Lung (tissue), 12 donors: Measurements from ENCODE around the gene GSE1. TPM values are rescaled to one million over a fixed set of nuclear protein-coding genes. Genes with fewer than 3 reads are reported as not detected.

Experiments used
- ATAC-seq: fragments of 200-7000 bp; cut with Tn5 transposase; one replicate; pipeline ENCODE4 v1.9.1; 2020; ENCODE audit warnings: moderate number of reproducible peaks; ENCODE audit not compliant: insufficient read depth, low FRiP score
- DNase-seq, 3 donors: peaks; one replicate each; pipeline ENCODE4 v3.0.0-alpha.2; 2013 to 2017
- H3K27ac ChIP-seq, 2 donors: one replicate each; pipeline ENCODE4 v1.5.1; 2013; ENCODE audit warnings: mild to moderate bottlenecking in 2 of 2, moderate library complexity in 2 of 2, control low read depth in 1 of 2, inconsistent platforms in 1 of 2, low read depth in 1 of 2, low read length in 1 of 2
- H3K27me3 ChIP-seq, 3 donors: one replicate each; pipeline ENCODE4 v1.5.1; 2013; ENCODE audit warnings: low read length in 2 of 3; ENCODE audit not compliant: control insufficient read depth in 3 of 3, insufficient read depth in 3 of 3
- H3K36me3 ChIP-seq, 4 donors: one replicate each; pipeline ENCODE4 v1.5.1; 2013; ENCODE audit warnings: low read length in 4 of 4, mild to moderate bottlenecking in 1 of 4, moderate library complexity in 1 of 4; ENCODE audit not compliant: control insufficient read depth in 4 of 4, insufficient read depth in 4 of 4
- H3K4me1 ChIP-seq, 5 donors: one replicate each; pipeline ENCODE4 v1.5.1; 2013; ENCODE audit warnings: low read length in 5 of 5, mild to moderate bottlenecking in 2 of 5, moderate library complexity in 1 of 5; ENCODE audit not compliant: control insufficient read depth in 5 of 5, insufficient read depth in 5 of 5
- H3K4me3 ChIP-seq: one replicate; pipeline ENCODE4 v1.5.1; 2013; ENCODE audit warnings: mild to moderate bottlenecking, control low read depth, moderate library complexity
- H3K9ac ChIP-seq, 2 donors: one replicate each; pipeline ENCODE4 v1.5.1; 2013; ENCODE audit warnings: low read length in 2 of 2, control low read depth in 1 of 2; ENCODE audit not compliant: insufficient read depth in 1 of 2
- H3K9me3 ChIP-seq, 4 donors: one replicate each; pipeline ENCODE4 v1.5.1; 2013; ENCODE audit warnings: low read length in 3 of 4, mild to moderate bottlenecking in 1 of 4, moderate library complexity in 1 of 4; ENCODE audit not compliant: control insufficient read depth in 4 of 4, insufficient read depth in 3 of 4
- WGBS, 2 donors: extraction: QIAGEN DNeasy Blood & Tissue Kit; methylation state at CpG; one replicate each; pipeline ENCODE4 v1.1.7; 2013; 5-methylcytosine and 5-hydroxymethylcytosine counted together
- polyA plus RNA-seq, 2 donors: library from polyadenylated mRNA; stranded (reverse); fragments of 200-250 nt; gene quantifications; one replicate each; pipeline ENCODE4 v1.2.1, GENCODE V29; 2013
- total RNA-seq, 2 donors: library from RNA; depleted of rRNA in 1 of 2; stranded (reverse); fragments of >200 nt in 1 of 2; gene quantifications; one replicate each; pipeline ENCODE4 v1.2.1, GENCODE V29; 2014 to 2021
- TF ChIP-seq, protein P1 (sequence below): IDR thresholded peaks from 2 replicates; pipeline ENCODE4 v1.5.1; 2012; ENCODE audit warnings: mild to moderate bottlenecking; ENCODE audit errors: control extremely low read depth, extremely low read depth
- donor health status: control.
- donor health status: control.
- donor health status: Bipolar disorder and iron deficiency.
- donor health status: healthy.
- donor health status: DM: yes; HTN: yes; CAD: no.

Gene GSE1
- total and polyA plus RNA-seq, 4 donors = 21.3 to 122 (median 74.7) TPM

DNA sequence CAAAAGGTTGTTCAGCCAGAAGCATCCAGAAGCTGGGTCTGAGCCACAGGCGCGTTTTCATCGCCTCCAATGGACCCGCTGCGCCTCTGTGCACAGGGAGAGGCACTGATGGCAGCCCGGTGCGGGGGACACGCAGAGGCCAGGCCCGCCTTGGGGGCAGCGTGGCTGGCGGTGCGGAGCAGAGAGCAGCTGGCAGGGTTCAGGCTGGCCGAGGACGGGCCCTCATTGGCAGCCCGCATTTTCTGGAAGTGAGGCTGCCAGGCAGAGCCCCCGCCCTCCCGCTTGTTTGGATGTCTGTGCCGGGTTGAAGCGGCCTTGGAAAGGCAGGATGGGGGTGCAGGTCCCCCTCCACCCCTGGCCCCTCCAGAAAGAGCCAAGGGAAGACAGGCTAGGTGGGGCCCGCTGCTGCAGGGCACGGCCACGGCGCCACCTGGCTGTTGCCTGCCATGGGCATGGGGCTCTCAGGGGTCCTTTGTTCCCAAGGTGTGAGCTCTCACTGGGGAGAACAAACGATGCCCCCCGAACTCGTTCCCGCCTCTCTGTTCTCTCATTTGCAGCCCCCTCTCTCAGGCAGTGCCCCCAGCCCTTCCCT is 18.8 kb downstream of the GSE1 start:
- peaks cover 0 to 18% (median 12%) of the 10 kb centered on the region in 5 donors for H3K4me1 ChIP-seq
- no peak overlapping the region for H3K4me3 ChIP-seq
- H3K9ac ChIP-seq = no peak overlapping the region
- H3K36me3 ChIP-seq = peaks cover 0 to 27% (median 4%) of the 10 kb centered on the region in 4 donors
- H3K9me3 ChIP-seq = peaks cover 0 to 8% (median 0%) of the 10 kb centered on the region in 4 donors
- WGBS, 2 donors = 87 to 91% methylated on average over 27 of the region's 27 CpGs
- TF ChIP-seq, protein P1, sequence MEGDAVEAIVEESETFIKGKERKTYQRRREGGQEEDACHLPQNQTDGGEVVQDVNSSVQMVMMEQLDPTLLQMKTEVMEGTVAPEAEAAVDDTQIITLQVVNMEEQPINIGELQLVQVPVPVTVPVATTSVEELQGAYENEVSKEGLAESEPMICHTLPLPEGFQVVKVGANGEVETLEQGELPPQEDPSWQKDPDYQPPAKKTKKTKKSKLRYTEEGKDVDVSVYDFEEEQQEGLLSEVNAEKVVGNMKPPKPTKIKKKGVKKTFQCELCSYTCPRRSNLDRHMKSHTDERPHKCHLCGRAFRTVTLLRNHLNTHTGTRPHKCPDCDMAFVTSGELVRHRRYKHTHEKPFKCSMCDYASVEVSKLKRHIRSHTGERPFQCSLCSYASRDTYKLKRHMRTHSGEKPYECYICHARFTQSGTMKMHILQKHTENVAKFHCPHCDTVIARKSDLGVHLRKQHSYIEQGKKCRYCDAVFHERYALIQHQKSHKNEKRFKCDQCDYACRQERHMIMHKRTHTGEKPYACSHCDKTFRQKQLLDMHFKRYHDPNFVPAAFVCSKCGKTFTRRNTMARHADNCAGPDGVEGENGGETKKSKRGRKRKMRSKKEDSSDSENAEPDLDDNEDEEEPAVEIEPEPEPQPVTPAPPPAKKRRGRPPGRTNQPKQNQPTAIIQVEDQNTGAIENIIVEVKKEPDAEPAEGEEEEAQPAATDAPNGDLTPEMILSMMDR = no peak
- no peak for ATAC-seq
- no peak for DNase-seq
- no peak overlapping the region for H3K27ac ChIP-seq
- H3K27me3 ChIP-seq = no peaks in the 10 kb centered on the region

DNA sequence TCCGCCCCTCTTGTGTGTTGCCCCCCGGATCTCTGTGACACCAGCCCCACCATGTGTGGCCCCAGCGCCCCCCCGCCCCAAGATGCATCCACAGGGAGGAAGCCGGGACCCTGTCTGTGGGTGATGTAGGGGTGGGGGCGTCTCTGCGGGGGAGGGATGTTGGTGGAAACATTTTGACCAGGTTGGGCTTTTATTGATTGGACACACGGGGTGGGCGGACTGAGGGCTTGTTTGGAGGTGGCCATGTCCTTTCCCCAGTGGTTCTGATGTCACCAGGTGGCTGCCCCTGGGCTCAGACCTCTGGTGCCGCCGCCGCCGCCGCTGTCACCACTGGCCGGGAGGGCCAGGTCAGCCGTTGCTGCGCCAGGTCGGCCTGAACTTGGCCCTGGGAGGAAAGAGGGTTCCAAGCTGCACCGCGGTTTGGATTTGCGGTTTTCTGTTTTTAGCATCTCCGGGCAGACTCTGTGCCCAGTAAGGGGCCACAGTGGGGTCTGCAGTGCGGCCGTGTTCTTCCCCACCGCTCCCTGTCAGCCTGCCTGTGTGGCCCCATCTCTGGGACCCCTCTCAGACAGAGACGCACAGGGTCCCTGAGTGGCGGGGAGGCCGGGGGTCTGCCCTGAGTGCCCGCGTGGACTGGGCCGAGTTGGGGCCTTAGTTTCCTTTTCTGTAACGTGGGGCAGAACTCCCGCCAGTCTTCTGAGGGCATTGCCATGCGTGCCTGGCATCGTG is 19.8 kb downstream of the GSE1 start:
- no peak overlapping the region for H3K4me3 ChIP-seq
- WGBS, 2 donors = 90 to 92% methylated on average over 35 of the region's 35 CpGs
- TF ChIP-seq, protein P1 = no peak
- peaks cover 0 to 8% (median 0%) of the 10 kb centered on the region in 4 donors for H3K9me3 ChIP-seq
- H3K36me3 ChIP-seq = peaks cover 0 to 33% (median 4%) of the 10 kb centered on the region in 4 donors
- peaks cover 0 to 18% (median 6%) of the 10 kb centered on the region in 5 donors for H3K4me1 ChIP-seq
- H3K9ac ChIP-seq = no peak overlapping the region
- DNase-seq (no peak), ATAC-seq (no peak)
- no peak overlapping the region for H3K27ac ChIP-seq
- H3K27me3 ChIP-seq = no peaks in the 10 kb centered on the region

DNA sequence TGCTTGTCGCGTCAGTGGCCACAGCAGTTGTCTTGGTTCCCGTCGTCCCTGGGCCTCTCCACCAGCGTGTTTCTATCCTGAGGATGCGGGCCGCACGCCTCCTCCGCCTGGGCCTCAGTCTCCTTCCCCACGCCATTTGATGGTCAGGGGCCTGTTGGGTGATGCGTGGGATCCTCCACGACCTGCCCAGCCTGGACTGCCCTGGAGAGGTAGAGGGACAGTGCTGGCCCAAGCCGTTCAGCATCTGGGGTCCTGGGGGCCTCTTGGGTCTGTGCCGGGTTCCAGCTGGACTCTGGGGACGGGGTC is 20.3 kb downstream of the GSE1 start:
- H3K4me3 ChIP-seq = no peak overlapping the region
- H3K27me3 ChIP-seq = no peaks in the 10 kb centered on the region
- no peak overlapping the region for H3K27ac ChIP-seq
- peaks cover 0 to 16% (median 6%) of the 10 kb centered on the region in 5 donors for H3K4me1 ChIP-seq
- no peak overlapping the region for H3K9ac ChIP-seq
- TF ChIP-seq, protein P1 = no peak
- DNase-seq (no peak), ATAC-seq (no peak)
- peaks cover 0 to 34% (median 4%) of the 10 kb centered on the region in 4 donors for H3K36me3 ChIP-seq
- WGBS, 2 donors = 94 to 97% methylated on average over 15 of the region's 15 CpGs
- H3K9me3 ChIP-seq = peaks cover 0 to 8% (median 0%) of the 10 kb centered on the region in 4 donors
